GM23338 (cell line): ENCODE measurements around the gene TTL.

Experiments
- CREB1 ChIP-seq: fragments of 250-450 bp; sonication (Bioruptor Pico); IDR thresholded peaks from 2 replicates; pipeline ENCODE4 v1.5.0; 2020; ENCODE audit warnings: low read depth, mild to moderate bottlenecking, moderate library complexity
- EZH2 ChIP-seq: fragments of 200-600 bp; sonication (generic); IDR thresholded peaks from one replicate; pipeline ENCODE4 v1.8.0; 2017; ENCODE audit warnings: antibody characterized with exemption, mild to moderate bottlenecking, low read depth; ENCODE audit not compliant: unreplicated experiment
- EZH2phosphoT487 ChIP-seq: fragments of 200-600 bp; sonication (generic); IDR thresholded peaks from one replicate; pipeline ENCODE4 v1.8.1; 2018; ENCODE audit warnings: antibody characterized with exemption; ENCODE audit not compliant: unreplicated experiment
- JUNB ChIP-seq: IDR thresholded peaks from one replicate; pipeline ENCODE4 v1.6.1; 2016; ENCODE audit warnings: antibody characterized with exemption; ENCODE audit not compliant: unreplicated experiment
- NANOG ChIP-seq: IDR thresholded peaks from 2 replicates; pipeline ENCODE4 v1.6.1; 2016; ENCODE audit warnings: antibody characterized with exemption, borderline replicate concordance
- POLR2AphosphoS5 ChIP-seq: IDR thresholded peaks from 2 replicates; pipeline ENCODE4 v1.6.1; 2016; ENCODE audit warnings: antibody characterized with exemption, low read depth
- STAT1 ChIP-seq: IDR thresholded peaks from one replicate; pipeline ENCODE4 v1.6.1; 2016; ENCODE audit warnings: antibody characterized with exemption; ENCODE audit not compliant: unreplicated experiment
- ZNF331 ChIP-seq: fragments of 250-450 bp; sonication (Bioruptor Pico); IDR thresholded peaks from 2 replicates; pipeline ENCODE4 v1.5.0; 2020; ENCODE audit warnings: low read depth, mild to moderate bottlenecking, moderate library complexity
- TF ChIP-seq, protein P1 (sequence below): IDR thresholded peaks from 2 replicates; pipeline ENCODE4 v1.6.1; 2016; ENCODE audit warnings: antibody characterized with exemption
- TF ChIP-seq, protein P2 (sequence below), 2 experiments: fragments of 200-600 bp in 1 of 2; sonication (generic) in 1 of 2; conservative IDR thresholded peaks; 2 replicates each; pipeline versions ENCODE4 v1.5.1 to v1.6.1; 2016 to 2017; ENCODE audit warnings: antibody characterized with exemption in 2 of 2, low read depth in 2 of 2, mild to moderate bottlenecking in 2 of 2, moderate library complexity in 1 of 2
- TF ChIP-seq, protein P3 (sequence below): IDR thresholded peaks from one replicate; pipeline ENCODE4 v1.6.1; 2018; ENCODE audit warnings: antibody characterized with exemption; ENCODE audit not compliant: unreplicated experiment

DNA sequence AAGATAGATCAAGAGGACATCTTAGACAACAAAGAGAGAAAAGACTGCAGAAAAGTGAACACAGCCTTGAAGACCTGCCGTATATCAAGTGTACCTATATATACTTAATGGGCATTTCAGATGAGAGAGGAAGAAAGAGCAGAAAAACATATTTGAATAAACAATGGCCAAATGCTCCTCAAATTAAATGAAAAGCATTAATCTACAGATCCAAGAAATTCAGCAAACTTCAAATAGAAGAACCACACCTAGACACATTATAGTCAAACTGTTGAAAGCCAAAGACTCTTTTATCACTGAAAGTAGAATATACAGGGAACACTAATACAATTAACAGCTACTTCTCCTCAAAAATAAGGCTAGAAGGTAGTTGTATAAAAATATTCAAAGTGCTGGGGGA is 18.7 kb upstream of the TTL start:
- TF ChIP-seq POLR2AphosphoS5 = no peak
- TF ChIP-seq STAT1 = no peak
- TF ChIP-seq, protein P1, sequence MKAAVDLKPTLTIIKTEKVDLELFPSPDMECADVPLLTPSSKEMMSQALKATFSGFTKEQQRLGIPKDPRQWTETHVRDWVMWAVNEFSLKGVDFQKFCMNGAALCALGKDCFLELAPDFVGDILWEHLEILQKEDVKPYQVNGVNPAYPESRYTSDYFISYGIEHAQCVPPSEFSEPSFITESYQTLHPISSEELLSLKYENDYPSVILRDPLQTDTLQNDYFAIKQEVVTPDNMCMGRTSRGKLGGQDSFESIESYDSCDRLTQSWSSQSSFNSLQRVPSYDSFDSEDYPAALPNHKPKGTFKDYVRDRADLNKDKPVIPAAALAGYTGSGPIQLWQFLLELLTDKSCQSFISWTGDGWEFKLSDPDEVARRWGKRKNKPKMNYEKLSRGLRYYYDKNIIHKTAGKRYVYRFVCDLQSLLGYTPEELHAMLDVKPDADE = no peak
- TF ChIP-seq, protein P2, sequence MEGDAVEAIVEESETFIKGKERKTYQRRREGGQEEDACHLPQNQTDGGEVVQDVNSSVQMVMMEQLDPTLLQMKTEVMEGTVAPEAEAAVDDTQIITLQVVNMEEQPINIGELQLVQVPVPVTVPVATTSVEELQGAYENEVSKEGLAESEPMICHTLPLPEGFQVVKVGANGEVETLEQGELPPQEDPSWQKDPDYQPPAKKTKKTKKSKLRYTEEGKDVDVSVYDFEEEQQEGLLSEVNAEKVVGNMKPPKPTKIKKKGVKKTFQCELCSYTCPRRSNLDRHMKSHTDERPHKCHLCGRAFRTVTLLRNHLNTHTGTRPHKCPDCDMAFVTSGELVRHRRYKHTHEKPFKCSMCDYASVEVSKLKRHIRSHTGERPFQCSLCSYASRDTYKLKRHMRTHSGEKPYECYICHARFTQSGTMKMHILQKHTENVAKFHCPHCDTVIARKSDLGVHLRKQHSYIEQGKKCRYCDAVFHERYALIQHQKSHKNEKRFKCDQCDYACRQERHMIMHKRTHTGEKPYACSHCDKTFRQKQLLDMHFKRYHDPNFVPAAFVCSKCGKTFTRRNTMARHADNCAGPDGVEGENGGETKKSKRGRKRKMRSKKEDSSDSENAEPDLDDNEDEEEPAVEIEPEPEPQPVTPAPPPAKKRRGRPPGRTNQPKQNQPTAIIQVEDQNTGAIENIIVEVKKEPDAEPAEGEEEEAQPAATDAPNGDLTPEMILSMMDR (conservative IDR thresholded peaks at IDR 0.05; ENCODE audit: low read depth in 2 of 2) = no peak
- no peak for TF ChIP-seq JUNB
- TF ChIP-seq CREB1 (CRISPR knock-in tag) = no peak
- TF ChIP-seq EZH2 = no peak
- TF ChIP-seq, protein P3, sequence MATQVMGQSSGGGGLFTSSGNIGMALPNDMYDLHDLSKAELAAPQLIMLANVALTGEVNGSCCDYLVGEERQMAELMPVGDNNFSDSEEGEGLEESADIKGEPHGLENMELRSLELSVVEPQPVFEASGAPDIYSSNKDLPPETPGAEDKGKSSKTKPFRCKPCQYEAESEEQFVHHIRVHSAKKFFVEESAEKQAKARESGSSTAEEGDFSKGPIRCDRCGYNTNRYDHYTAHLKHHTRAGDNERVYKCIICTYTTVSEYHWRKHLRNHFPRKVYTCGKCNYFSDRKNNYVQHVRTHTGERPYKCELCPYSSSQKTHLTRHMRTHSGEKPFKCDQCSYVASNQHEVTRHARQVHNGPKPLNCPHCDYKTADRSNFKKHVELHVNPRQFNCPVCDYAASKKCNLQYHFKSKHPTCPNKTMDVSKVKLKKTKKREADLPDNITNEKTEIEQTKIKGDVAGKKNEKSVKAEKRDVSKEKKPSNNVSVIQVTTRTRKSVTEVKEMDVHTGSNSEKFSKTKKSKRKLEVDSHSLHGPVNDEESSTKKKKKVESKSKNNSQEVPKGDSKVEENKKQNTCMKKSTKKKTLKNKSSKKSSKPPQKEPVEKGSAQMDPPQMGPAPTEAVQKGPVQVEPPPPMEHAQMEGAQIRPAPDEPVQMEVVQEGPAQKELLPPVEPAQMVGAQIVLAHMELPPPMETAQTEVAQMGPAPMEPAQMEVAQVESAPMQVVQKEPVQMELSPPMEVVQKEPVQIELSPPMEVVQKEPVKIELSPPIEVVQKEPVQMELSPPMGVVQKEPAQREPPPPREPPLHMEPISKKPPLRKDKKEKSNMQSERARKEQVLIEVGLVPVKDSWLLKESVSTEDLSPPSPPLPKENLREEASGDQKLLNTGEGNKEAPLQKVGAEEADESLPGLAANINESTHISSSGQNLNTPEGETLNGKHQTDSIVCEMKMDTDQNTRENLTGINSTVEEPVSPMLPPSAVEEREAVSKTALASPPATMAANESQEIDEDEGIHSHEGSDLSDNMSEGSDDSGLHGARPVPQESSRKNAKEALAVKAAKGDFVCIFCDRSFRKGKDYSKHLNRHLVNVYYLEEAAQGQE = no peak
- no peak for TF ChIP-seq NANOG
- no peak for TF ChIP-seq ZNF331
- TF ChIP-seq EZH2phosphoT487 = no peak
